ENCODE results near the gene ZNF710. TPM values are rescaled to one million over a fixed set of nuclear protein-coding genes. Genes with fewer than 3 reads are reported as not detected.

Gene ZNF710
- total and polyA plus RNA-seq, 3 donors from 2014 or later: 5.7 to 9.4 (median 7.8) TPM

DNA sequence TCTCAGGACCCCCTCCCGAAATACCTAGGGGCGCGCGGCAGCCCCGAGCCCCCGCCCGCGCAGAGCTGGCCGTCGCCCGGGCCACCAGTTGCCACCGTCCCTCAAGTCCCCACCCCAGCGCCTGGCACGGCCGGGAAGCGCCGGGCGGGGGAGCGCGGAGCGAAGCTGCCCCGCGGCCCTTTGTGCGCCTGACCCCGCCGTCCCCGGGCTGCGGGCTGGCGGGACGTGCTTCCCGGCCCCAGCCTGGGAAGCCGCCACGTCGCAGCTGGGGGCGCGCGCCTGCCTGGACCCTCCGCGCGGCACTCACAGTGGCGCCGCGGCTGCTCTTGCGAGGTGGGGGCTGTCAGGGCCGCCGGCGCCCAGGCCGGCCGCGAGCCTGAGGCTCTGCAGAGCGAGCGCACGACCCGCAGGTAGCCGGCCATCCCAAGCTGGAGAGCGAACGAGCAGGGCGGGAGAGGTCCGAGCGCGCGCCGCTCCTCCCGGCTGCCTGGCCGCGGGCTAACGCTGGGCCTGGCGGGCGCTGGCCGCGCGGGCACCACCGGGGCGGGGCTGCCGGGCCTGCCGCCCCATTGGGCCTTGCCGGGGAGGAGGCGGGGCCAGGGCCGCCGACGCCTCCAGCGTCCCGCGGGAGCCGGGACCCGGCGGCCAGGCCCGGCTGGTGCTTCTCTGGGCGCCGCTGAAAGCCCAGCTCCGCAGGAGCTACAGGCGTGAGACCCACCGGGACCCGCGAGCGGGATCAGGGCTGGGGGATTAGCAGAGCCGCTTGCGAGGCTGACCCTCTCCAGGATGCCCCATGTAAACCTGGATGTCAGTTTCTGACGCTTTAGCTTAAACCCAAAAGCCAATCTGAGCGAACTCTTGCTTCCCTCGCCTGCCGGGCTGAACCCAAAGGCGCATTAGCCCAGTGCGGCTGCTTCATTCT lies 101.1 kb downstream of the ZNF710 start, which contains the start of gene IDH2:
Gene IDH2, minus strand, starts transcription at position 500 of the 922 bp plus-strand sequence. Its CDS starts 78 bp downstream, at position 422.
- peak; percentile 75 for DNase-seq
- WGBS, 2 donors: 0% methylated on average over 81 of the region's 104 CpGs; no CpG with 5 or more reads in 1 of the 2 donors
- peak within 1 kb of the TSS; percentile 57 to 85 for H3K4me3 ChIP-seq
- H3K4me1 ChIP-seq: peaks cover 18% of the 10 kb centered on the region
- H3K27me3 ChIP-seq: no peaks in the 10 kb centered on the region
- peak within 1 kb of the TSS; percentile 71 to 88 for H3K27ac ChIP-seq
- intact Hi-C loops (cut with DNase I; ENCODE audit: low total_unique reads): no loop called here
- peak; percentile 32 for TF ChIP-seq POLR2A (IDR thresholded peaks at IDR 0.05)
- TF ChIP-seq, protein P1, sequence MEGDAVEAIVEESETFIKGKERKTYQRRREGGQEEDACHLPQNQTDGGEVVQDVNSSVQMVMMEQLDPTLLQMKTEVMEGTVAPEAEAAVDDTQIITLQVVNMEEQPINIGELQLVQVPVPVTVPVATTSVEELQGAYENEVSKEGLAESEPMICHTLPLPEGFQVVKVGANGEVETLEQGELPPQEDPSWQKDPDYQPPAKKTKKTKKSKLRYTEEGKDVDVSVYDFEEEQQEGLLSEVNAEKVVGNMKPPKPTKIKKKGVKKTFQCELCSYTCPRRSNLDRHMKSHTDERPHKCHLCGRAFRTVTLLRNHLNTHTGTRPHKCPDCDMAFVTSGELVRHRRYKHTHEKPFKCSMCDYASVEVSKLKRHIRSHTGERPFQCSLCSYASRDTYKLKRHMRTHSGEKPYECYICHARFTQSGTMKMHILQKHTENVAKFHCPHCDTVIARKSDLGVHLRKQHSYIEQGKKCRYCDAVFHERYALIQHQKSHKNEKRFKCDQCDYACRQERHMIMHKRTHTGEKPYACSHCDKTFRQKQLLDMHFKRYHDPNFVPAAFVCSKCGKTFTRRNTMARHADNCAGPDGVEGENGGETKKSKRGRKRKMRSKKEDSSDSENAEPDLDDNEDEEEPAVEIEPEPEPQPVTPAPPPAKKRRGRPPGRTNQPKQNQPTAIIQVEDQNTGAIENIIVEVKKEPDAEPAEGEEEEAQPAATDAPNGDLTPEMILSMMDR (IDR thresholded peaks at IDR 0.05): no peak
- H3K9me3 ChIP-seq: no peaks in the 10 kb centered on the region
- H3K36me3 ChIP-seq (ENCODE audit: low read depth, missing control alignments): no peaks in the 10 kb centered on the region

DNA sequence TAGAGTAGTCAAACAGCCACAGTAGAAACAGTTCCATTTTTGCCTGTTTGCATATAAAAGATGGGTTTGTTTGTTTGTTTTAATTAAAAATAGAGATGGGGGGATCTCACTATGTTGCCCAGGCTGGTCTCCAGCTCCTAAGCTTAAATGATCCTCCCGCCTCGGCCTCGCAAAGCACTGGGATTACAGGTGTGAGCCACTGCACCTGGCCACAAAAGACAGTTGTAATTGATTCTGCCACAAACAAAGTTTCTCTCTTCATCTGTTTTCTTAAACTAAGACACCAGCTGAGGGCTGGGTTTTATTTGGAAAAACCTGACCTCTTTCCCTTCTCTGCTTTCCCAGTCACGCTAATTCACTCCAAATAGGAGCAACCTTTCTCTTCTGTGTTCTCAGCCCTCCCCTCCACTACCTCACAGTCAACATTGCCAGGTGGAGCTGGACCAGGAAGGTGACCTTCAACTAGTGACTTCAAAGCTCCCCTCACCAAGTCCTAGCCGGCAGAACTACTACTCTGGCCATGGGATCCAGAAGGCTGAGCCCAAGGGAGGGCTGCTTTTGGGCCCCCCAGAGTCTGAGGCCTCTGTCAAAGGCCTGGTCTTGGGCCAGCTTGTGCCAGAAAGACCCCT lies 102.7 kb downstream of the ZNF710 start:
- Histone ChIP-seq H3K27me3 (no peaks in the 10 kb centered on the region), H3K27ac (no peak overlapping the region), H3K4me1 (peaks cover 18% of the 10 kb centered on the region), H3K36me3 (ENCODE audit: low read depth, missing control alignments) (no peaks in the 10 kb centered on the region), H3K4me3 (no peak overlapping the region), H3K9me3 (no peaks in the 10 kb centered on the region)
- intact Hi-C loops (cut with DNase I; ENCODE audit: low total_unique reads): no loop called here
- DNase-seq: no peak
- WGBS, 2 donors: 67 to 70% methylated on average over 5 of the region's 5 CpGs
- no peak for TF ChIP-seq POLR2A (IDR thresholded peaks at IDR 0.05)
- TF ChIP-seq, protein P1 (IDR thresholded peaks at IDR 0.05): no peak

DNA sequence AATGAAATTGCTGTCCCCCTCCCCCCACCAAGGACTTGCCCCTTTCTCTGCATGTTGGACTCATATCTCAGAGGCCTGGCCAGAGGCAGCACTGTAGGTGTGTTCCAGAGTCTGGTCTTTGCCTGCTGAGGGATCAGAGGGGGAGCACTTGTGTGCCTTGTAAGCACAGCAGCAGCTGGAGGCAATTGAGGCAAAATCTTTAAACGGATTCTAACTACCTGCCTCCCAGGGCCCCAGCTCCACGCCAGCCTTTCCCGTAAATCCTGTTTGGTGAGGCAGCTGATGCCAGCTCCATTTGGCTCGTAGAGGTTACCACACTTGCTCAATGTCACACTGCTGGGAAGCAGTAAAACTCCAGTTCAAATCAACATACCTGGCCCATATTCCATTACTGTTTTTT lies 103.4 kb downstream of the ZNF710 start:
- intact Hi-C loops (cut with DNase I; ENCODE audit: low total_unique reads): no loop called here
- Histone ChIP-seq H3K27me3 (no peaks in the 10 kb centered on the region), H3K9me3 (no peaks in the 10 kb centered on the region), H3K4me1 (peaks cover 18% of the 10 kb centered on the region), H3K27ac (no peak overlapping the region), H3K36me3 (ENCODE audit: low read depth, missing control alignments) (no peaks in the 10 kb centered on the region), H3K4me3 (no peak overlapping the region)
- no peak for DNase-seq
- WGBS, 2 donors: 85 to 97% methylated on average over 3 to 4 of the region's 4 CpGs
- no peak for TF ChIP-seq POLR2A (IDR thresholded peaks at IDR 0.05)
- TF ChIP-seq, protein P1 (IDR thresholded peaks at IDR 0.05): no peak

DNA sequence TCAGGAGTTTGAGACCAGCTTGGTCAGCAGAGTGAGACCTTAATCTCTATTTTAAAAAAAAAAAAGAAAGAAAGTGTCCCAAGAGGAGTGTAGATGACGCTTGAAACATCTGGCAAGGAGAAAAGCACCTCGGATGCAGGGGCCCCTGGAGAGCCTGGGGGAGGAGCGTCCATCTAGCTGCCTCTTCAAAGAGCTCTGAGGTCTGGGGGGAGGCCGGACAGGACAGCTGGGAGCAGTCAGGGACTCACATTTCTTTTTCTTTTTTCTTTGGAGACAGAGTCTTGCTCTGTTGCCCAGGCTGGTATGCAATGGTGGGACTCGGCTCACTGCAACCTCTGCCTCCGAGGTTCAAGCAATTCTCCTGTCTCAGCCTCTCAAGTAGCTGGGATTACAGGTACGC lies 104.4 kb downstream of the ZNF710 start:
- intact Hi-C loops (cut with DNase I; ENCODE audit: low total_unique reads): no loop called here
- Histone ChIP-seq H3K4me1 (peaks cover 15% of the 10 kb centered on the region), H3K36me3 (ENCODE audit: low read depth, missing control alignments) (no peaks in the 10 kb centered on the region), H3K9me3 (no peaks in the 10 kb centered on the region), H3K27me3 (no peaks in the 10 kb centered on the region), H3K4me3 (no peak overlapping the region), H3K27ac (no peak overlapping the region)
- DNase-seq: no peak
- 78 to 86% methylated on average over 7 of the region's 7 CpGs for WGBS, 2 donors
- TF ChIP-seq POLR2A (IDR thresholded peaks at IDR 0.05): no peak
- TF ChIP-seq, protein P1 (IDR thresholded peaks at IDR 0.05): no peak

Data from testis (tissue), 3 donors.